ACC112 (cell line): Measurements from ENCODE around the gene MC4R.
A peak's percentile ranks its signal among the peaks of the same experiment; 100 is the strongest.
"Not testable (repeated sequence)": the region's sequence is repeated elsewhere in the genome, so short reads cannot be mapped to it uniquely, and the experiment has no call there.

Source experiments
- H2AFZ ChIP-seq: fragments of 200-600 bp; sonication (generic); one replicate; pipeline ENCODE4 v1.6.0; 2017; ENCODE audit warnings: antibody characterized with exemption, low read length; ENCODE audit not compliant: unreplicated experiment
- H3K27ac ChIP-seq: fragments of 200-600 bp; sonication (generic); 2 replicates; pipeline ENCODE4 v1.5.1; 2014; ENCODE audit warnings: low read depth, mild to moderate bottlenecking, antibody characterized with exemption, low read length, moderate library complexity
- H3K27me3 ChIP-seq: fragments of 200-600 bp; sonication (generic); 2 replicates; pipeline ENCODE4 v1.6.1; 2014; ENCODE audit warnings: mild to moderate bottlenecking, antibody characterized with exemption, low read length, moderate library complexity, mixed read lengths; ENCODE audit not compliant: insufficient read depth
- H3K36me3 ChIP-seq: fragments of 200-600 bp; sonication (generic); 2 replicates; pipeline ENCODE4 v1.6.1; 2016; ENCODE audit warnings: mild to moderate bottlenecking, antibody characterized with exemption, low read length, moderate library complexity, mixed read lengths; ENCODE audit not compliant: insufficient read depth
- H3K4me1 ChIP-seq: fragments of 200-600 bp; sonication (generic); one replicate; pipeline ENCODE4 v1.6.1; 2016; ENCODE audit warnings: low read length, mixed read lengths; ENCODE audit not compliant: insufficient read depth, unreplicated experiment, control insufficient read depth
- H3K4me3 ChIP-seq: fragments of 200-600 bp; sonication (generic); 2 replicates; pipeline ENCODE4 v1.5.1; 2014; ENCODE audit warnings: mild to moderate bottlenecking, low read depth, low read length
- H3K79me2 ChIP-seq: fragments of 200-600 bp; sonication (generic); one replicate; pipeline ENCODE4 v1.6.0; 2016; ENCODE audit warnings: low read length; ENCODE audit not compliant: control insufficient read depth, unreplicated experiment, insufficient read depth

The MC4R gene

DNA sequence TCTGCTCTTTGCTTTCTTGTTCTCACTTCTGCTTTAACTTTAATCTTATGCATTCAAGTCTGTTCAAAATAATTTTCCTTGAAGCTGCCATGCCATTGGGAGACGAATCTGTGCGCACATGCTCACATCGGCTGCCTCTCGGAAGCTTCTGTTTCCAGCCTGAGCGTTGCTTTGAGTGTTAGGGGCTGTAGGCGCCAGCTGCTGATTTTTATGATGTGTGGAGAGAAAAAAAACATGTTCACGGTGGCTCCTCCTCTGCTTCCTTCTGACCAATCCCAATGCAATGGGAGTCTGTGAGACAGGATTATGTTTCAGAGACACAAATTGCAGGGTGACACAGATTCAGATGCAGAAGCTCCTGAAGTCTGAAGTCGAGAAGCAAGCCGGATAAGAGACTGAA is at the start of gene MC4R:
Gene MC4R (minus strand): TSS at position 180 of the 400 bp plus-strand sequence. CDS start 426 bp downstream, outside the sequence.
- peak within 1 kb of the TSS; percentile 74 for H3K4me3 ChIP-seq
- no peak within 1 kb of the TSS for H3K27ac ChIP-seq
- H3K36me3 ChIP-seq: no peaks in the 10 kb centered on the region
- no peaks in the 10 kb centered on the region for H3K79me2 ChIP-seq
- no peaks in the 10 kb centered on the region for H3K27me3 ChIP-seq
- peak within 1 kb of the TSS; percentile 76 for H2AFZ ChIP-seq
- no peaks in the 10 kb centered on the region for H3K4me1 ChIP-seq

DNA sequence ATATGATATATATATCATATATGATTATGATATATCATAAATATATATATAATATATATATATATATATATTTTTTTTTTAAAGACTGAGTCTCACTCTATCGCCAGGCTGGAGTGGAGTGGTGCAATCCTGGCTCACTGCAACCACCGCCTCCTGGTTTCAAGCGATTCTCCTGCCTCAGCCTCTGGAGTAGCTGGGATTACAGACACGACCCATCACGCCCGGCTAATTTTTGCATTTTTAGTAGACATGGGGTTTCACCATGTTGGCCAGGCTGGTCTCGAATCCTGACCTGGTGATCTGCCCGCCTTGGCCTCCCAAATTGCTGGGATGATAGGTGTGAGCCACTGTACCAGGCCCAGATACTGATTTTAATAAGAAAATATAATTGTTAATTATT is 49.7 kb upstream of the MC4R start:
- H3K79me2 ChIP-seq, H3K4me3 ChIP-seq, H3K27me3 ChIP-seq, H3K27ac ChIP-seq, H2AFZ ChIP-seq, H3K36me3 ChIP-seq, H3K4me1 ChIP-seq: not testable (repeated sequence)

DNA sequence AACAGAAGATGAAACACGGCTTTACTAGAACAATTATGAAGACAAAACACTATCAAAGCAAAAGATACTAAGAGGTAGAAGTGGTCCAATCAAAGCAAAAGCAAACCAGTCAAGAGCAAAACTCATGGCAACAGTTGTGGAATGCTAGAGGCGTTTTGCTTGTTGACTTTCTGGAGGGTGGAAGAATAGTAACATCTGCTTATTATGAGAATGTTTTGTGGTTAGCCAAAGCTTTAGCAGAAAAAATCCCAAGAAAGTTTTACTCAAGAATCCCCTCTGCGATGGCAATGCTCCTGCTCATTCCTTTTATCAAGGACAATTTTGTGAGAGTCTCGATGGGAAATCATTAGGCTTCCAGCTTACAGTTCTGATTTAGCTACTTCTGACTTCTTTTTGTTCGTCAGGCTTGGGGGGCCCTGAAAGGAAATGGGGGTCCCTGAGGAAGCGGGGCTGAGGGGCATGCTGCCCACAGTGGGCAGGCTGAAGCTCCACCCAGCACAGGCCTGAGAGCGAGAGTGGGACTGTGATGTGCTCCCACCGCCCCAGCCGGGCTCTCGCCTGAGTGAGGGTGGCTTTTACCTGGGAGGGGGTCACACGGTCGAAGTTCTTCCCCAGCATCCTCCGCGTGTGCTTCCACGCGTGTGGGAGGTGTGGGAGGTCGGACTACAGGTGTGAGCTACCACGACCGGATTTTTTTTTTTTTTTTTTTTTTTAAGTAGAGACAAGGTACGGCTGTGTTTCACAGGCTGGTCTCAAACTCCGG is 49.0 kb upstream of the MC4R start:
- H3K79me2 ChIP-seq: no peaks in the 10 kb centered on the region
- no peak overlapping the region for H2AFZ ChIP-seq
- H3K4me1 ChIP-seq: no peaks in the 10 kb centered on the region
- H3K36me3 ChIP-seq: no peaks in the 10 kb centered on the region
- no peaks in the 10 kb centered on the region for H3K27me3 ChIP-seq
- no peak overlapping the region for H3K4me3 ChIP-seq
- no peak overlapping the region for H3K27ac ChIP-seq

DNA sequence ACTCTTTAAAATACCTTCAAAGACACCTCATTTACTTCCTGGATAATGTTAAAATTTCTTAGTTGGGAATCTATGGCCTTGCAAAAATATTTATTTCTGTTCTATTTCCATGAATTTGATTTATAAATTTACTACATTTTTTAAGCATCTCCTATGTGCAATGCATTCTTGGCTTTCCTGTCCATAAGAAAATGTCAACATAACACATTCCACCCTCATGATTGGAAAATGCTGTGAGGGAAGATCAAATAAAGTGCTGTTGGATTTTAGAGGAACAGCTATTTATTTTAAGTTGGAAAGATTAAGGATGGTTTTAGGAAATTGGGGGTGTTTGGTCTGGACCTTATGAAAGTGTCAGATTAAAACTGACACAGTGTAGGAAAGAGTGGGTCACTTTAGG is 45.4 kb upstream of the MC4R start:
- Histone ChIP-seq H3K36me3 (no peaks in the 10 kb centered on the region), H3K27ac (no peak overlapping the region), H3K4me3 (no peak overlapping the region), H2AFZ (no peak overlapping the region), H3K79me2 (no peaks in the 10 kb centered on the region), H3K27me3 (no peaks in the 10 kb centered on the region), H3K4me1 (no peaks in the 10 kb centered on the region)

DNA sequence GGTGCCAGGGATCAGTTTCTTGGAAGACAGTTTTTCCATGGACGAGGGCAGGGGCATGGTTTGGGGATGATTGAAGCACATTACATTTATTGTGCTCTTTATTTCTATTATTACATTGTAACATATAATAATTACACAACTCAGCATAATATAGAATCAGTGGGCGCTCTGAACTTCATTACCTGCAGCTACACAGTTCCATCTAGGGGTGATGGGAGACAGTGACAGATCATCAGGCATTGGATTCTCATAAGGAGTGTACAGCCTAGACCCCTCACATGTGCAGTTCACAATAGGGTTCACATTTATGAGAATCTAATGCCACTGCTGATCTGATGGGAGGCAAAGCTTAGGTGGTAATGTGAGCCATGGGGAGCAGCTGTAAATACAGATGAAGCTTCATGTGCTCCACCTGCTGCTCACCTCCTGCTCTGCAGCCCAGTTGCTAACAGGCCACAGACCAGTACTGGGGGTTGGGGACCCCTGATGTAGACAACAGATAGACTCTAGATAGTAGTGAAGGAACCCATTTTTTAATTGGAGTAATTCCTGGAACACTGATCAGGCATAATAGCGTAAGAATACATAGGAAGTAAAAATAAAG is 41.5 kb upstream of the MC4R start:
- no peak overlapping the region for H3K4me3 ChIP-seq
- no peaks in the 10 kb centered on the region for H3K79me2 ChIP-seq
- H2AFZ ChIP-seq: no peak overlapping the region
- no peaks in the 10 kb centered on the region for H3K36me3 ChIP-seq
- H3K27me3 ChIP-seq: no peaks in the 10 kb centered on the region
- H3K4me1 ChIP-seq: no peaks in the 10 kb centered on the region
- H3K27ac ChIP-seq: no peak overlapping the region

DNA sequence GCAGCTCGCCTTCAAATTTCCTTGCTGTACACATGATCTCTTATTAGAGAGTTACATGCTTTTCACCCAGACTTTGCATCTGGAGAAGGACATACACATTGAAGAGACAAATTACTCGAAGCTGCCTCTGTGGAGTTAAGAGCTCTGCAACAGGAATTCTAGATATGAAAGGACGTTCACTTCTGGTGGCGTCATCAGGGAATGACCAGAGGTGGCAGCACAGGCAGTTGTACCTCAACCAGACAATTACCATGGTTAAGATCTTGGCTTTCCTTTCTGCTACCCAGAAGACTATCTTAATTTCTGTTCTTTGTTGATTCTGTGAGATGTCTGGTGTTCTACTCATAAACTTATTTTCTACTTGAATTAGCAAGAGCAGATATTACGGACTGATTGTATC is 39.1 kb upstream of the MC4R start:
- H2AFZ ChIP-seq: no peak overlapping the region
- H3K27me3 ChIP-seq: no peaks in the 10 kb centered on the region; the same call in 1 of the 2 replicates
- H3K4me3 ChIP-seq: no peak overlapping the region
- no peak overlapping the region for H3K27ac ChIP-seq
- H3K79me2 ChIP-seq: no peaks in the 10 kb centered on the region
- no peaks in the 10 kb centered on the region for H3K36me3 ChIP-seq
- no peaks in the 10 kb centered on the region for H3K4me1 ChIP-seq

DNA sequence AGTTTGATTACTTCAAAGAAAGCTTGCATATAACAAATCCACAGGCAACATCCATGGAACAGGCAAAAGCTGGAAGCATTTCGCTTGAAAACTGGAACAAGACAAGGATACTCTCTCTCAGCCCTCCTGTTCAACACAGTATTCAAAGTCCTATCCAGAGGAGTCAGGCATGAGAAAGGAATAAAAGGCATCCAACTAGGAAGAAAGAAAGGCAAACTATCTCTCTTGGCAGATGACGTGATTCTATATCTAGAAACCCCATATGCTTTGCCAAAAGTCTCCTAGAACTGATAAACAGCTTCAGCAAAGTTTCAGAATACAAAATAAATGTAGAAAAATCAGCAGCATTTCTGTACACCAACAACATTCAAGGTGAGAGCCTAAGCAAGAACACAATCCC is 34.1 kb upstream of the MC4R start:
- Histone ChIP-seq H3K27ac (no peak overlapping the region), H3K4me3 (no peak overlapping the region), H2AFZ (no peak overlapping the region)

DNA sequence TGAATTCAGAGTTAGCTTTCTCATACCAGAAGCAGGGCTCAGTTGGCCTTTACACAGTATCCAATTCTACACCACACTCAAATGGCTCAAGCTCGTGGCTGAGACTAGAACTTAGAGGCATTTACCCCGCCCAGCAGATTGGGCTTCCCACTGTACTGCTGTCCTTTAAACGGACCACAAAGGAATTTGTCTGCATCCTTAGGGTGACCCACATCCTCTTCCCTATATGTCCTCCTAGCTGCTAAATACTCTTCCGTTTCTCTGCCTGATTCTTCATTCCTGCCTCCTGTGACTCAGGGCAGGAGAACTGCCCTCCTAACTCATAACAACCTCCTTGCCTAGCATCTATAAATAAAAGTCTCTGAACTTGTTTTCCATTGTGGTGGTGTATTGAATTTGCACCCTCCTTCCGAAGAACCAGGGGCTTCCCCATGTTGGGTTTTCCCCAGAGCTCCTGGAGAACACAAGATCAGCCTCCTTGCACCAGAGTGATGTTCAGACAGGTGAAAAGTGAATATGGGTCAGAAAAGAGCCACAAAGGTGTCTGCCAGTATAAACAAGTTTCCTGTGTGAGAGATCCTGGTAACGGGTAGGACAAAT is 32.0 kb upstream of the MC4R start:
- H3K79me2 ChIP-seq: no peaks in the 10 kb centered on the region
- H2AFZ ChIP-seq: no peak overlapping the region
- no peak overlapping the region for H3K4me3 ChIP-seq
- no peaks in the 10 kb centered on the region for H3K36me3 ChIP-seq
- H3K27ac ChIP-seq: no peak overlapping the region
- no peaks in the 10 kb centered on the region for H3K4me1 ChIP-seq
- no peaks in the 10 kb centered on the region; the same call in 1 of the 2 replicates for H3K27me3 ChIP-seq

More for the DNA sequence above, 34.1 kb upstream of the MC4R start:
- Histone ChIP-seq H3K27me3 (no peaks in the 10 kb centered on the region; the same call in 1 of the 2 replicates), H3K79me2 (no peaks in the 10 kb centered on the region), H3K36me3 (no peaks in the 10 kb centered on the region), H3K4me1 (no peaks in the 10 kb centered on the region)

DNA sequence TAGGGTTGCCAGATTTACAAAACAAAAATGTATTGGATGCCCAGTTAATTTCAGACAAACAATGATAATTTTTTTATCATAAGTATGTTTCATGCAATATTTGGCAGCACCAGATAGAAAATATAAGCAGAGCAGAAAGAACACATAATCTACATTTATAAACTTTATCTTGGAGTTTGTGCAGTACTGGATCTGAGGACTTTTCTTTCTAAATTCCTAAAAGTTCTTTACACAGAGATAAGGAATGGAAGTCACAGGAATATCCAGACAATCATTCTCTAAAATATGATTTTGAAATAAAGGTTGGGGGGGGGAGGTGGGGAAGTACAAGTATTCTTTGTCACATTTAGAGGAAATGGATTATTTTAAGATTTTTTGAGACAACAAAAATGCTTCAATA is 28.8 kb upstream of the MC4R start:
- H3K4me3 ChIP-seq: no peak overlapping the region
- H3K36me3 ChIP-seq: no peaks in the 10 kb centered on the region
- H3K4me1 ChIP-seq: no peaks in the 10 kb centered on the region
- no peaks in the 10 kb centered on the region for H3K27me3 ChIP-seq
- H3K79me2 ChIP-seq: no peaks in the 10 kb centered on the region
- H3K27ac ChIP-seq: no peak overlapping the region
- H2AFZ ChIP-seq: no peak overlapping the region

DNA sequence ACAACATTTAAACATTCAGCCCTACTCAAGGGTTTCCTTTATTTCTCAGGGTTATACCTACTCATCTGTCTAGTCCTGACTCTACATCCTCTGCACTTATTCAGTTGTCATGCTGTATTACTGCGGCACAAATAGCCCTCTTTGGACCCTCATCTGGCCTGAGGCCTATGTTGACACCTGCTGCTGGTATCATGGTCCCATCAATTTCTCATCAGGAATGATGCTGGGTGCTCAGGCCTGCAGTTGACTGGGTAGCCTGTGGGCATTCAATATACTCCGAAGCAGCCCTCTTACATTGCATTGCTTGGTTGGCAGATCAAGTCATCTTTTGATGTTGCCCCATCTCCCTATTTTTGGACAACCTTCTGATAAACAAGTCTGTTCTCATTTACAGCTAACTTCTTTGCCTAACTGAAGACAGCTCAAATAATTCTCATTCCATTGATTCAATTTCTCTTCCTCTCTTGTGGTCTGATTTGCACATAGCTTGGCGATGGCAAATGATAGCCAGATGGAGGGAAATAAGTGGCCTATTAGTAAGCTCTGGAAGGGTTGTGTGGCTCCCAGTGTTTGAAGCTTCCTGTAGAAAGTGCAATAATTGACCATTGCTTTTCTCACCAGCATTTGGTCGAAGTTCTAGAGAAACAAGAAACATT is 19.1 kb upstream of the MC4R start:
- Histone ChIP-seq H3K4me3 (no peak overlapping the region), H3K4me1 (no peaks in the 10 kb centered on the region), H3K27me3 (no peaks in the 10 kb centered on the region), H2AFZ (no peak overlapping the region), H3K36me3 (no peaks in the 10 kb centered on the region), H3K79me2 (no peaks in the 10 kb centered on the region), H3K27ac (no peak overlapping the region)
